Neural cell (in vitro differentiated cells): ENCODE results near the gene RSPH9. TPM values are rescaled to one million over a fixed set of nuclear protein-coding genes. Genes with fewer than 3 reads are reported as not detected.

Experiments
- H2AFZ ChIP-seq: fragments of 200-600, 300-800 bp; sonication (generic), shearing (Covaris generic); 2 replicates; pipeline ENCODE4 v1.6.0; 2014; ENCODE audit warnings: low read depth, mild to moderate bottlenecking, antibody characterized with exemption, low read length, moderate library complexity
- H3F3A ChIP-seq: fragments of 200-600 bp; shearing (Covaris generic); 2 replicates; pipeline ENCODE4 v1.6.1; 2016; ENCODE audit warnings: mild to moderate bottlenecking, moderate library complexity, mixed read lengths, antibody characterized with exemption, low read length; ENCODE audit not compliant: insufficient read depth, poor library complexity, severe bottlenecking
- H3K27ac ChIP-seq: fragments of 200-600, 300-800 bp; sonication (generic), shearing (Covaris generic); 2 replicates; pipeline ENCODE4 v1.5.1; 2014; ENCODE audit warnings: mild to moderate bottlenecking, low read length, moderate library complexity
- H3K27me3 ChIP-seq: fragments of 300-800, 200-600 bp; sonication (generic), shearing (Covaris generic); 2 replicates; pipeline ENCODE4 v1.6.0; 2014; ENCODE audit warnings: mild to moderate bottlenecking, low read depth, low read length, moderate library complexity; ENCODE audit not compliant: insufficient read depth
- H3K36me3 ChIP-seq: fragments of 300-800, 200-600 bp; sonication (generic), shearing (Covaris generic); 2 replicates; pipeline ENCODE4 v1.5.1; 2014; ENCODE audit warnings: mild to moderate bottlenecking, antibody characterized with exemption, low read length, moderate library complexity; ENCODE audit not compliant: insufficient read depth
- H3K4me2 ChIP-seq: fragments of 300-800, 200-600 bp; sonication (generic), shearing (Covaris generic); 2 replicates; pipeline ENCODE4 v1.6.0; 2014; ENCODE audit warnings: mild to moderate bottlenecking, low read length
- H3K4me3 ChIP-seq: fragments of 300-800, 200-600 bp; sonication (generic), shearing (Covaris generic); 2 replicates; pipeline ENCODE4 v1.5.1; 2014; ENCODE audit warnings: mild to moderate bottlenecking, low read length, moderate library complexity
- H3K79me2 ChIP-seq: fragments of 200-600 bp; shearing (Covaris generic); replicated peaks from 2 replicates; pipeline ENCODE4 v1.6.0; 2014; ENCODE audit warnings: mild to moderate bottlenecking, low read length, moderate library complexity; ENCODE audit not compliant: insufficient read depth
- H3K9ac ChIP-seq: fragments of 300-800, 200-600 bp; sonication (generic), shearing (Covaris generic); 2 replicates; pipeline ENCODE4 v1.6.1; 2016; ENCODE audit warnings: mild to moderate bottlenecking, low read length, mixed read lengths
- H3K9me2 ChIP-seq: fragments of 200-600 bp; shearing (Covaris generic); 2 replicates; pipeline ENCODE4 v1.6.1; 2016; ENCODE audit warnings: mild to moderate bottlenecking, low read length, mixed read lengths; ENCODE audit not compliant: insufficient read depth
- H3K9me3 ChIP-seq: fragments of 200-600, 300-800 bp; sonication (generic), shearing (Covaris generic); 2 replicates; pipeline ENCODE4 v1.6.1; 2016; ENCODE audit warnings: mild to moderate bottlenecking, mixed run types, low read length, moderate library complexity, mixed read lengths
- H4K20me1 ChIP-seq: fragments of 200-600 bp; shearing (Covaris generic); 2 replicates; pipeline ENCODE4 v1.6.1; 2016; ENCODE audit warnings: mild to moderate bottlenecking, mixed run types; ENCODE audit not compliant: insufficient read depth
- CTCF ChIP-seq: fragments of 450-650 bp; IDR thresholded peaks from 2 replicates; pipeline ENCODE4 v1.5.1; 2014; ENCODE audit warnings: antibody characterized with exemption, mild to moderate bottlenecking, moderate library complexity; ENCODE audit not compliant: poor library complexity, severe bottlenecking
- EP300 ChIP-seq: fragments of 450-650 bp; conservative IDR thresholded peaks from 2 replicates; pipeline ENCODE4 v1.6.1; 2014; ENCODE audit warnings: antibody characterized with exemption, mild to moderate bottlenecking, moderate library complexity; ENCODE audit not compliant: poor library complexity, severe bottlenecking
- EZH2 ChIP-seq: fragments of 200-600, 300-800 bp; shearing (Covaris generic), sonication (generic); IDR thresholded peaks from 2 replicates; pipeline ENCODE4 v1.6.1; 2014; ENCODE audit warnings: antibody characterized with exemption, low read length, borderline replicate concordance, mild to moderate bottlenecking; ENCODE audit not compliant: insufficient read depth, poor library complexity, severe bottlenecking
- MXI1 ChIP-seq: fragments of 450-650 bp; conservative IDR thresholded peaks from 2 replicates; pipeline ENCODE4 v1.6.1; 2014; ENCODE audit warnings: antibody characterized with exemption, mild to moderate bottlenecking; ENCODE audit not compliant: poor library complexity, severe bottlenecking
- POLR2AphosphoS5 ChIP-seq: IDR thresholded peaks from 2 replicates; pipeline ENCODE4 v1.6.1; 2012
- RAD21 ChIP-seq: fragments of 450-650 bp; conservative IDR thresholded peaks from 2 replicates; pipeline ENCODE4 v1.6.1; 2014; ENCODE audit warnings: antibody characterized with exemption, mild to moderate bottlenecking, moderate library complexity
- SMC3 ChIP-seq: fragments of 450-650 bp; conservative IDR thresholded peaks from 2 replicates; pipeline ENCODE4 v1.6.1; 2014; ENCODE audit warnings: antibody characterized with exemption, mild to moderate bottlenecking, moderate library complexity; ENCODE audit not compliant: poor library complexity
- TAF1 ChIP-seq: IDR thresholded peaks from 2 replicates; pipeline ENCODE4 v1.6.1; 2012; ENCODE audit warnings: low read depth
- polyA minus RNA-seq: library from RNA; depleted of rRNA, polyadenylated mRNA; stranded (reverse); fragments of >200 nt; gene quantifications from 2 replicates; pipeline ENCODE4 v1.2.3, GENCODE V29; 2014
- polyA plus RNA-seq: library from polyadenylated mRNA; depleted of rRNA; stranded (reverse); fragments of >200 nt; gene quantifications from 2 replicates; pipeline ENCODE4 v1.2.3, GENCODE V29; 2014
- TF ChIP-seq, protein P1 (sequence below): IDR thresholded peaks from 2 replicates; pipeline ENCODE4 v1.6.1; 2012; ENCODE audit warnings: borderline replicate concordance

RSPH9 gene
- polyA plus RNA-seq (0.88 and 1.8 TPM in 2 replicates), polyA minus RNA-seq (0.49 and 0.69 TPM in 2 replicates)

DNA sequence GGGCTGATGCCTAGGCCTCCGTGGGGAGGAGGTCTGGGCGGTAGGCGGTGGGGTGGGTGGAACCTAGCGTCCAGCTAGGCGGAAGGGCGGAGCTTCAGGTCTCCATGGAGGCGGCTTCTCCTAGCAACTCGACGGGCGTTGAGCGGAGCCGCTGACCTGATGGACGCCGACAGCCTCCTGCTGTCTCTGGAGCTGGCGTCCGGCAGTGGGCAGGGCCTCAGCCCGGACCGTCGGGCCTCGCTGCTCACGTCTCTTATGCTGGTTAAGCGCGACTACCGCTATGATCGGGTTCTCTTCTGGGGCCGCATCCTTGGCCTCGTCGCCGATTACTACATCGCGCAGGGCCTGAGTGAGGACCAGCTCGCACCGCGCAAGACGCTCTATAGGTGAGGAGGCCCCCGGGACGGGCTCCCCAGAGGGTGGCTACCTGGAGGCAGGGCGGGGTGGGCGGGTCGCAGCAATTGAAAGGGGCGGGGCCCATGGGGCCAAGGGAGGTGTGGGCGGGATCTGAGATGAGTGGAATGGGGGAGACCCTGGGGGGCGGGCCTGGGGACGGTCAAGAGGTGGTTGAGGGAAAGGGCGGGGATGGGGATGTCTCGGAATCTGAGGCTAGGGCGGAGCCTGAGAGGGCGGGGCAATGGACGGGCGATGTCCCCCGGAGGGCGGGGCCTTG, at the start of gene RSPH9:
RSPH9 (plus strand) TSS at position 97 of the 673 bp plus-strand sequence; CDS start at position 160, 63 bp downstream.
- Histone ChIP-seq H3K79me2 (no peaks in the 10 kb centered on the region), H3K4me3 (peak within 1 kb of the TSS; percentile 30), H3F3A (no peaks in the 10 kb centered on the region), H4K20me1 (no peaks in the 10 kb centered on the region), H3K9me2 (no peaks in the 10 kb centered on the region), H3K9me3 (no peaks in the 10 kb centered on the region), H3K36me3 (no peaks in the 10 kb centered on the region), H3K27me3 (no peaks in the 10 kb centered on the region), H3K9ac (no peak within 1 kb of the TSS), H3K27ac (no peak within 1 kb of the TSS), H3K4me2 (no peak within 1 kb of the TSS), H2AFZ (no peak within 1 kb of the TSS)
- TF ChIP-seq POLR2AphosphoS5: no peak
- no peak for TF ChIP-seq EP300
- TF ChIP-seq EZH2: no peak
- TF ChIP-seq SMC3: no peak
- TF ChIP-seq MXI1: no peak
- TF ChIP-seq TAF1: no peak
- TF ChIP-seq, protein P1, sequence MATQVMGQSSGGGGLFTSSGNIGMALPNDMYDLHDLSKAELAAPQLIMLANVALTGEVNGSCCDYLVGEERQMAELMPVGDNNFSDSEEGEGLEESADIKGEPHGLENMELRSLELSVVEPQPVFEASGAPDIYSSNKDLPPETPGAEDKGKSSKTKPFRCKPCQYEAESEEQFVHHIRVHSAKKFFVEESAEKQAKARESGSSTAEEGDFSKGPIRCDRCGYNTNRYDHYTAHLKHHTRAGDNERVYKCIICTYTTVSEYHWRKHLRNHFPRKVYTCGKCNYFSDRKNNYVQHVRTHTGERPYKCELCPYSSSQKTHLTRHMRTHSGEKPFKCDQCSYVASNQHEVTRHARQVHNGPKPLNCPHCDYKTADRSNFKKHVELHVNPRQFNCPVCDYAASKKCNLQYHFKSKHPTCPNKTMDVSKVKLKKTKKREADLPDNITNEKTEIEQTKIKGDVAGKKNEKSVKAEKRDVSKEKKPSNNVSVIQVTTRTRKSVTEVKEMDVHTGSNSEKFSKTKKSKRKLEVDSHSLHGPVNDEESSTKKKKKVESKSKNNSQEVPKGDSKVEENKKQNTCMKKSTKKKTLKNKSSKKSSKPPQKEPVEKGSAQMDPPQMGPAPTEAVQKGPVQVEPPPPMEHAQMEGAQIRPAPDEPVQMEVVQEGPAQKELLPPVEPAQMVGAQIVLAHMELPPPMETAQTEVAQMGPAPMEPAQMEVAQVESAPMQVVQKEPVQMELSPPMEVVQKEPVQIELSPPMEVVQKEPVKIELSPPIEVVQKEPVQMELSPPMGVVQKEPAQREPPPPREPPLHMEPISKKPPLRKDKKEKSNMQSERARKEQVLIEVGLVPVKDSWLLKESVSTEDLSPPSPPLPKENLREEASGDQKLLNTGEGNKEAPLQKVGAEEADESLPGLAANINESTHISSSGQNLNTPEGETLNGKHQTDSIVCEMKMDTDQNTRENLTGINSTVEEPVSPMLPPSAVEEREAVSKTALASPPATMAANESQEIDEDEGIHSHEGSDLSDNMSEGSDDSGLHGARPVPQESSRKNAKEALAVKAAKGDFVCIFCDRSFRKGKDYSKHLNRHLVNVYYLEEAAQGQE: no peak
- no peak for TF ChIP-seq CTCF
- no peak for TF ChIP-seq RAD21

DNA sequence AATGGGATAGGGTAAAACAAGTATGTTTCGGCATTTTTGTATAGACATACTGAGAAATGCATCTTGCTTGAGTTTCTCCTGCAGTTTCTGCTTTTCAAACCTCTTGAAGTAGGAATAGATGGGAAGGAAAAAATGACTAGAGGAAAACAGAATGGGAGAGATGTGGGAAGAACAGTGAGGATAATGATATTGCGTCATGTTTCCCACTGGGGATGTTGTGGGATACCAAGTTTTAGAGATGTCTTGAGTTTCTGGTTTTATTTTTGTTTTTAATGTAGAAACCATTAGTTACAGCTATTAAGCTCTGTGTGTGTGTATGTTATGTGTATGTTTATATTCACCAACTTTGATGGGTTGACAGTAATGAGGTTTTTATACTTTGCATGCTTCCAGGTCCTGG, 44.2 kb upstream of the RSPH9 start:
- Histone ChIP-seq H4K20me1 (no peaks in the 10 kb centered on the region), H3K4me3 (no peak overlapping the region), H3K9ac (no peak overlapping the region), H2AFZ (no peak overlapping the region), H3K4me2 (no peak overlapping the region), H3K79me2 (no peaks in the 10 kb centered on the region), H3K36me3 (peaks cover 3% of the 10 kb centered on the region), H3K27ac (no peak overlapping the region), H3K9me3 (no peaks in the 10 kb centered on the region), H3K9me2 (no peaks in the 10 kb centered on the region), H3K27me3 (no peaks in the 10 kb centered on the region), H3F3A (no peaks in the 10 kb centered on the region)
- no peak for TF ChIP-seq TAF1
- no peak for TF ChIP-seq MXI1
- TF ChIP-seq, protein P1: no peak
- no peak for TF ChIP-seq SMC3
- TF ChIP-seq EZH2: no peak
